Type B pancreatic cell (in vitro differentiated cells): ENCODE results near the gene PIEZO1. TPM values are rescaled to one million over a fixed set of nuclear protein-coding genes. Genes with fewer than 3 reads are reported as not detected.
A peak's percentile ranks its signal among the peaks of the same experiment; 100 is the strongest.

Experiments
- DNase-seq: peaks from one replicate; pipeline ENCODE4 v3.0.0; 2021; ENCODE audit warnings: mixed read lengths; ENCODE audit not compliant: unreplicated experiment; ENCODE audit errors: extremely low spot score
- H3K27ac Mint-ChIP-seq: 2 replicates; pipeline ENCODE4 v1.8.0; 2021; ENCODE audit warnings: mild to moderate bottlenecking, mixed read lengths
- H3K27me3 Mint-ChIP-seq: 2 replicates; pipeline ENCODE4 v1.8.0; 2021; ENCODE audit warnings: mixed read lengths
- H3K36me3 Mint-ChIP-seq: 2 replicates; pipeline ENCODE4 v1.8.0; 2021; ENCODE audit warnings: mixed read lengths
- H3K4me1 Mint-ChIP-seq: one replicate; pipeline ENCODE4 v1.8.0; 2021; ENCODE audit warnings: mixed read lengths; ENCODE audit not compliant: unreplicated experiment
- H3K4me3 Mint-ChIP-seq: 2 replicates; pipeline ENCODE4 v1.8.0; 2021; ENCODE audit warnings: mild to moderate bottlenecking, mixed read lengths
- H3K9me3 Mint-ChIP-seq: 2 replicates; pipeline ENCODE4 v1.8.0; 2021; ENCODE audit warnings: mixed read lengths
- total RNA-seq: library from RNA; stranded (reverse); gene quantifications from 2 replicates; pipeline ENCODE4 v1.2.1, GENCODE V29; 2021; ENCODE audit warnings: low replicate concordance
- TF ChIP-seq, protein P1 (sequence below): fragments of 200-600 bp; sonication (generic); conservative IDR thresholded peaks from 2 replicates; pipeline ENCODE4 v1.5.0; 2021; ENCODE audit warnings: antibody characterized with exemption, mild to moderate bottlenecking

Gene PIEZO1
- total RNA-seq, 1 donor from 2014 or later: 33.3 TPM

GRCh38 chr16:88687254-88687576 is 97.8 kb downstream of the PIEZO1 start:
- H3K4me3 Mint-ChIP-seq: no peak overlapping the region

DNA sequence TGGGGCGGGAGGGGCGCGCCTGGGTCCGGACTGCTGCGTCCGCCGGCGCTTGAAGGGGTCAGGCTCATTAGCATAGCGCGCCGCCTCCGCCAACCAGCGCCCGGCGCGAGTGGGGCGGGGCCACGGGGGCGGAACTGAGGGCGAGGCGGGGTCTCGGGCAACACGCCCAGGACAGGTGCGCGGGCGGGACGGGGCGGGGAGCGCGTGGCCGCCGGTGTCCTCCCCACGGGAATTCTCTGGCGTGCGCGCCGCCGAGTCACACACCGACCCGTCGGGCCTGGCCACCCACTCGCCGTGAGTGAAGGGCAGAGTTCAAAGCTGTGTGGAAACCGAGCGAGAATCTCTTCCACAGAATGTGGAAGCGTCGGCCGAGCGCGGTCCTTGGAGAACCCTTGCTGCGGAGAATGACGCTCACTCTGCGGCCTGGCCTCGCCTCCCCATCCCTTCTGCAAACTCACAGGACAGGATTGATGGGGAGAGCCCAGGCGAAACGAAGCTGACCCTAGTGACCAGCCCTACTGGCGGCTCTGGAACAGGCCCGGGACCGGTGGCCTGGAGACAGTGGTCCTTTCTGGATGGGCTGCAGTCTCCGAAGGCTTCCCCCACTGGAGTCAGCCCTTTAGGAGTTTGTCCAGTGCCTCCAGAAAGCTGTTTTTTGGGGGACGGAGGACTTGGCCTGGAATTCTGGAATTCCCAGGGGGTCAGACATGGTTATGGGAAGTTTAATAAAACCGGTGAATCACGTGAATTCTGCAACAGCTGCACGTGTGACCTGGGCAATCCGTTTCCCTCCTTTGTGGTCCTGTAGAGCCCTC is 98.4 kb downstream of the PIEZO1 start, which contains the start of gene SNAI3:
TSS of gene SNAI3 (minus strand) at position 69 of the 815 bp plus-strand sequence. CDS start 101 bp downstream, outside the sequence.
- DNase-seq: peak; percentile 86
- no peaks in the 10 kb centered on the region for H3K36me3 Mint-ChIP-seq
- no peaks in the 10 kb centered on the region for H3K9me3 Mint-ChIP-seq
- H3K27me3 Mint-ChIP-seq: peaks cover 54% of the 10 kb centered on the region
- no peaks in the 10 kb centered on the region for H3K4me1 Mint-ChIP-seq
- TF ChIP-seq, protein P1, sequence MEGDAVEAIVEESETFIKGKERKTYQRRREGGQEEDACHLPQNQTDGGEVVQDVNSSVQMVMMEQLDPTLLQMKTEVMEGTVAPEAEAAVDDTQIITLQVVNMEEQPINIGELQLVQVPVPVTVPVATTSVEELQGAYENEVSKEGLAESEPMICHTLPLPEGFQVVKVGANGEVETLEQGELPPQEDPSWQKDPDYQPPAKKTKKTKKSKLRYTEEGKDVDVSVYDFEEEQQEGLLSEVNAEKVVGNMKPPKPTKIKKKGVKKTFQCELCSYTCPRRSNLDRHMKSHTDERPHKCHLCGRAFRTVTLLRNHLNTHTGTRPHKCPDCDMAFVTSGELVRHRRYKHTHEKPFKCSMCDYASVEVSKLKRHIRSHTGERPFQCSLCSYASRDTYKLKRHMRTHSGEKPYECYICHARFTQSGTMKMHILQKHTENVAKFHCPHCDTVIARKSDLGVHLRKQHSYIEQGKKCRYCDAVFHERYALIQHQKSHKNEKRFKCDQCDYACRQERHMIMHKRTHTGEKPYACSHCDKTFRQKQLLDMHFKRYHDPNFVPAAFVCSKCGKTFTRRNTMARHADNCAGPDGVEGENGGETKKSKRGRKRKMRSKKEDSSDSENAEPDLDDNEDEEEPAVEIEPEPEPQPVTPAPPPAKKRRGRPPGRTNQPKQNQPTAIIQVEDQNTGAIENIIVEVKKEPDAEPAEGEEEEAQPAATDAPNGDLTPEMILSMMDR: no peak
- peak within 1 kb of the TSS; percentile 65 for H3K4me3 Mint-ChIP-seq
- H3K27ac Mint-ChIP-seq: no peak within 1 kb of the TSS

More at GRCh38 chr16:88687254-88687576, 97.8 kb downstream of the PIEZO1 start:
- no peaks in the 10 kb centered on the region for H3K9me3 Mint-ChIP-seq
- no peak for DNase-seq
- peaks cover 48% of the 10 kb centered on the region for H3K27me3 Mint-ChIP-seq
- H3K4me1 Mint-ChIP-seq: no peaks in the 10 kb centered on the region
- H3K27ac Mint-ChIP-seq: no peak overlapping the region
- TF ChIP-seq, protein P1: no peak
- no peaks in the 10 kb centered on the region for H3K36me3 Mint-ChIP-seq

GRCh38 chr16:88686062-88686438 is 99.0 kb downstream of the PIEZO1 start:
- peaks cover 55% of the 10 kb centered on the region for H3K27me3 Mint-ChIP-seq
- no peak overlapping the region for H3K27ac Mint-ChIP-seq
- H3K4me3 Mint-ChIP-seq: peak overlapping the region; percentile 65
- no peaks in the 10 kb centered on the region for H3K9me3 Mint-ChIP-seq
- H3K4me1 Mint-ChIP-seq: no peaks in the 10 kb centered on the region
- TF ChIP-seq, protein P1: no peak
- DNase-seq: no peak
- H3K36me3 Mint-ChIP-seq: no peaks in the 10 kb centered on the region

GRCh38 chr16:88685156-88686061 is 99.6 kb downstream of the PIEZO1 start:
- no peak for DNase-seq
- no peak overlapping the region for H3K27ac Mint-ChIP-seq
- peaks cover 50% of the 10 kb centered on the region for H3K27me3 Mint-ChIP-seq
- no peaks in the 10 kb centered on the region for H3K4me1 Mint-ChIP-seq
- peak overlapping the region; percentile 59 for H3K4me3 Mint-ChIP-seq
- no peaks in the 10 kb centered on the region for H3K36me3 Mint-ChIP-seq
- TF ChIP-seq, protein P1: peak; percentile 65
- H3K9me3 Mint-ChIP-seq: no peaks in the 10 kb centered on the region

DNA sequence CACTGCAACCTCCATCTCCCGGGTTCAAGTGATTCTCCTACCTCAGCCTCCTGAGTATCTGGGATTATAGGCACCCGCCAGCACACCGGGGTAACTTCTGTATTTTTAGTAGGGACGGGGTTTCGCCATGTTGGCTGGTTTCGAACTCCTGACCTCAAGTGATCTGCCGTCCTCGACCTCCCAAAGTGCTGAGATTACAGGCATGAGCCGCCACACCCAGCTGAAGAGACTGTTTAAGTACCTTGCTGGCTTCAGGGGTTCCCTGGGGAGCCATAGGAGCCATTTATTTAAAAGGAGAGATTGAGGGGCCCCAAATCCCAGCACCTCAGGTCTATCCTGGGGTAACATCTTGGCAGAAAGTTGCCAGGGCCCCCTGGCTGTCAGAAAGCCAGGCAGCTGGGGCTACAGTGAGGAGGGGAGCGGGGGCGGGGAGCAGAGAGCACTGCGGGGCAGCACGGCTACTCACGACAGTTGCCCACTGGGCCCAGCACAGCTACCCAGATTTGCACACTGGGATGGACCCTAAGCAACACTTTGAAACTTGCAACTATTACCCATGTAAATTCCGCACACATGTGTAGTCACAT is 100.4 kb downstream of the PIEZO1 start:
- Mint-ChIP-seq H3K36me3 (no peaks in the 10 kb centered on the region), H3K27ac (no peak overlapping the region), H3K4me1 (no peaks in the 10 kb centered on the region), H3K9me3 (no peaks in the 10 kb centered on the region), H3K27me3 (peaks cover 48% of the 10 kb centered on the region), H3K4me3 (no peak overlapping the region)
- TF ChIP-seq, protein P1: no peak
- DNase-seq: no peak
